Body of pancreas (tissue), 4 donors: ENCODE data around the gene ARHGEF35.
"Not testable (repeated sequence)": the region's sequence is repeated elsewhere in the genome, so short reads cannot be mapped to it uniquely, and the experiment has no call there.

ENCODE experiments used
- CTCF ChIP-seq, 7 experiments: fragments of 450-650 bp in 4 of 7; fragments of 200-600 bp in 3 of 7; sonication (generic) in 3 of 7; IDR thresholded peaks; one replicate each; pipeline ENCODE4 v1.5.1; 2016 to 2019; ENCODE audit warnings: antibody characterized with exemption in 7 of 7
- POLR2A ChIP-seq, 3 donors: fragments of 450-650 bp; IDR thresholded peaks; one replicate each; pipeline ENCODE4 v1.6.1; 2016; ENCODE audit warnings: antibody characterized with exemption in 3 of 3, mild to moderate bottlenecking in 2 of 3

- not testable (repeated sequence) for TF ChIP-seq CTCF, POLR2A (IDR thresholded peaks at IDR 0.05)
Observed at GRCh38 chr7:144203086-144203485, 7.5 kb upstream of the ARHGEF35 start.
